ENCODE data around the gene ZNF837.

DNA sequence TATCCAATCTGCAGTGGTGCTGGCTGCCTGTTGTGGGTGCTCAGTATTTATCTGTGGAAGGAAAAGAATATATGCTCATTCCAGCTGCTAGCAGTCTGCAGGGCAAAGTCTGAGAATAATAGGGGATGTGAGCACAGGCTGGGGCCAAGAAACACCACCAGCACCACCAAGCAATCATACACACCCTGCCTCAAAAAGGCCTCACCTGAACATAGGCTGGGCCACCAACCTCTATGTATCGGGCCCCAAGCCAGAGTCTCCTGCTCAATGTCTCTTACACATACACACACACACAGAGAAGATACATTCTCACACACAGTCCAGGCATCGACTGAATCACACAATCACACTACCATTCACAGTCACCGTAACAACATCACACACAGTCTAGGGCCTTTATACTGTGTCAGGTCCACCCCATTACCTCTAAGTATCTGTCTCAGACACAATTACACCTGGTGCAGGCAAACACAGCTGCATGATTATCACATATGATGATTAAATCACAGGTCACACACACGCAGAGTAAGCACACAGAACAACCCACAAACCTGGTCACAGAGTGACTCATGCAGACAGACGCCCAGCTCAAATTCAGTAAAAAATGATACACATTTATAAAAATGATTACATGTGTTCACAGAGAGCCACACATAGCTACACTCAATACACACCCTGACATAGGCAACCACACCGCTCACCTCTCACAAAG, 55.4 kb downstream of the ZNF837 start:
- no peak for TF ChIP-seq POLR2AphosphoS5 (IDR thresholded peaks at IDR 0.05; ENCODE audit: borderline replicate concordance, low read depth, low read length)
- no peak for TF ChIP-seq EZH2 (IDR thresholded peaks at IDR 0.05)

Data from SK-N-MC (cell line).